GM13976 (cell line): ENCODE data around the gene TCP11.

Source experiments
- DNase-seq: peaks from one replicate; pipeline ENCODE4 v3.0.0; 2012; ENCODE audit warnings: low spot score
- CTCF ChIP-seq: IDR thresholded peaks from 2 replicates; pipeline ENCODE4 v1.5.1; 2012; ENCODE audit warnings: borderline replicate concordance, mild to moderate bottlenecking; ENCODE audit not compliant: insufficient read depth; ENCODE audit errors: extremely low read depth, missing control alignments, control extremely low read depth
- in situ Hi-C: fragments of 300-500 bp; cut with MboI; formaldehyde crosslinking; loops from one replicate; pipeline ENCODE4 v1.12.0; 2022; ENCODE audit warnings: low sequenced_read_pairs, mixed read lengths, inconsistent platforms; ENCODE audit not compliant: unreplicated experiment

Gene TCP11

DNA sequence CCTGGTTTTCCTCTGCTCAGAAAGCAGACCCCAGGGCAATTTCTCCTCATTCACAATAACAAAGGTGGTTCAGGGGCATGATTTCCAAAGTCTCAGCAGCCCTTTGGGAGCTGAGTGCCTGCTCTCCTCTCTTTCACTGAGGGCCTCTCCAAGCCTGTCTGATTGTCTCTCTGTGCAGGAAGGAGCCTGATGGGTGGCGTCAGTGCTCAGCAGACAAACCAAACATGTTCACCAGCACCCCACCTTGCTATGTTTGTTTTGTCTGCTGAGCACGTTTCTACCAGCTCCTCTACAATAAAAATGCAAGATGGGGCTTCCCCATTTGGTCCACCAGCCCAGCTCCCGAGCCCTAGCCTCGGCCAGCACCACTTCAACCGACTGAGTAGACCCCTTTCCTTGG, 25.4 kb upstream of the TCP11 start:
- DNase-seq = no peak
- in situ Hi-C loops = no loop called here
- no peak for TF ChIP-seq CTCF

- no peak for DNase-seq
- in situ Hi-C loops = no loop called here
Observed at GRCh38 chr6:35166116-35166515, 25.0 kb upstream of the TCP11 start.

GRCh38 chr6:35165630-35166071, 24.5 kb upstream of the TCP11 start:
- DNase-seq = peak; percentile 42
- no peak for TF ChIP-seq CTCF

More at GRCh38 chr6:35166116-35166515, 25.0 kb upstream of the TCP11 start:
- no peak for TF ChIP-seq CTCF

DNA sequence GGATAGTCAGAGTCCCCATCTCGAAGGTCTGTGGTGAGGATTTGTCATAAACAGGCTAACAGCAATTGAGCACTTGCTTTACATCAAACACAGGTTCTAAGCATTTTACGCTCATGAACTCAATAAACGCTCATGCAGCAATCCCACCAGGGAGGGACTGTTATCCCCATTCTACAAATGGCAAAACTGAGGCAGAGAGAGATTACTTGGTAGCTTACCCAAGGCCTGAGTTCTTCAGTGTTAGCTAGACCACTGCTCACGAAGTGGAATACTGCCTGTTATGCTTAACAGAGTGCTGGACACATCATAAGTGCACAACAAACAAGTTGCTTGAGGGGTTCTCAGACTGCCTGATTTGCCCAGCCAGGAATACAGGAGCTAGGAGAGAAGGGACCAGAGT, 23.7 kb upstream of the TCP11 start:
- DNase-seq = no peak
- in situ Hi-C loops = no loop called here
- TF ChIP-seq CTCF = no peak

More at GRCh38 chr6:35165630-35166071, 24.5 kb upstream of the TCP11 start:
- in situ Hi-C loops = no loop called here

DNA sequence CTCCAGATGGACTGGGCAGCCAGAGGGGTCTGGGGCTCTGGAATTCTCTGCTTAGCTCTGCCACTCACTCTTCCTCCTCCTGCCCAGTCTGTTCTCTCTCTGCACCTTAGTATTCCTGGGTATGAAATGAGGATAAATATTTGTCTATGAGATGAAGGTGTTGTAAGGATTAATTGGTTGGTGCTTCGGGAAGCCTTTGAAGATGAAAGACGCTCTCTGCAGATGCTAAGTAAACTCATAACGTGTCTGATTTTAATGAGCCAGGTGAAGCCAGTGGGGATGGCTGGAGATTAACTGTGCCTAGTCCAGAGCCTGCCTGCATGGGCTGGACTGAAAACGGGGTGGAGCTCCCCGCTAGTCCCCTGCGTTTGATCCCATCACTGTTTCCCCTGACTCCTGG, 23.1 kb upstream of the TCP11 start:
- TF ChIP-seq CTCF = no peak
- in situ Hi-C loops = no loop called here
- no peak for DNase-seq

GRCh38 chr6:35163836-35164235, 22.7 kb upstream of the TCP11 start:
- in situ Hi-C loops = no loop called here
- TF ChIP-seq CTCF = no peak

More at GRCh38 chr6:35163836-35164235, 22.7 kb upstream of the TCP11 start:
- no peak for DNase-seq
